Measurements from ENCODE around the gene EHMT1. TPM values are rescaled to one million over a fixed set of nuclear protein-coding genes. Genes with fewer than 3 reads are reported as not detected.

Gene EHMT1
- total RNA-seq, 1 experiment from 2014 or later: 63.9 TPM

DNA sequence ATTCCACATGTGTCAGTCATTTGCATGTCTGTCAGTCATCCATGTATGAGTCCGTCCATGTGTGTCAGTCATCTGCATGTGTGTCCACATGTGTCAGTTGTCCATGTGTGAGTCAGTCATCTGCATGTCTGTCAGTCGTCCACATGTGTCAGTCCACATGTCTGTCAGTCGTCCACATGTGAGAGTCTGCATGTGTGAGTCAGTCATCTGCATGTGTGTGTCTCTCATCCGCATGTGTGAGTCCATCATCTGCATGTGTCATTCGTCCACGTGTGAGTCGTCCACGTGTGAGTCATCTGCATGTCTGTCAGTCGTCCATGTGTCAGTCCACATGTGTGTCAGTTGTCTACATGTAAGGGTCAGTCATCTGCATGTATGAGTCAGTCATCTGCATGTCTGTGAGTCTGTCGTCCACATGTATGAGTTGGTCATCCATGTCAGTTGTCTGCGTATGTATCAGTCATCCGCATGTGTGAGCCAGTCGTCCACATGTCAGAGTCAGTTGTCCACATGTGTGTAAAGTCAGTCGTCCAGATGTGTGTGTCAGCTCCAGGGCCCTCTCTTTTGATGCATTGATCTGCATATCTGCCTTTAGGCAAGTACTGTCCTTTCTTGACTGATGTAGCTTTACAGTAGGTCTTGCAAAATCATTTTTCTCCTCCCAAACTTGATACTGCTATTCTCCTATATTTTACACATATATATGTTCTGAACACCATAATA, 186.3 kb downstream of the EHMT1 start:
- Histone ChIP-seq H3K36me3 (ENCODE audit: control insufficient read depth, insufficient read depth, low read length) (no peaks in the 10 kb centered on the region), H3K27me3 (ENCODE audit: control insufficient read depth, insufficient read depth, low read length) (no peaks in the 10 kb centered on the region), H3K9me3 (ENCODE audit: control insufficient read depth, insufficient read depth, low read depth, low read length) (no peaks in the 10 kb centered on the region), H3K4me3 (ENCODE audit: low read depth in 2 of 2, low read length in 2 of 2) (no peak overlapping the region), H3K27ac (ENCODE audit: low read length) (no peak overlapping the region), H3K4me1 (ENCODE audit: control insufficient read depth, insufficient read depth, low read length) (no peaks in the 10 kb centered on the region)
- DNase-seq (ENCODE audit: low read depth, low spot score) (no peak), ATAC-seq (no peak)
- in situ Hi-C loops (cut with HindIII; ENCODE audit: low pct_unique_long_range_greater_than_20kb, low sequenced_read_pairs): no loop called here
- no peak for TF ChIP-seq SIN3A (IDR thresholded peaks at IDR 0.05; ENCODE audit: borderline replicate concordance, insufficient read depth, low read depth, low read length)
- TF ChIP-seq, protein P1, sequence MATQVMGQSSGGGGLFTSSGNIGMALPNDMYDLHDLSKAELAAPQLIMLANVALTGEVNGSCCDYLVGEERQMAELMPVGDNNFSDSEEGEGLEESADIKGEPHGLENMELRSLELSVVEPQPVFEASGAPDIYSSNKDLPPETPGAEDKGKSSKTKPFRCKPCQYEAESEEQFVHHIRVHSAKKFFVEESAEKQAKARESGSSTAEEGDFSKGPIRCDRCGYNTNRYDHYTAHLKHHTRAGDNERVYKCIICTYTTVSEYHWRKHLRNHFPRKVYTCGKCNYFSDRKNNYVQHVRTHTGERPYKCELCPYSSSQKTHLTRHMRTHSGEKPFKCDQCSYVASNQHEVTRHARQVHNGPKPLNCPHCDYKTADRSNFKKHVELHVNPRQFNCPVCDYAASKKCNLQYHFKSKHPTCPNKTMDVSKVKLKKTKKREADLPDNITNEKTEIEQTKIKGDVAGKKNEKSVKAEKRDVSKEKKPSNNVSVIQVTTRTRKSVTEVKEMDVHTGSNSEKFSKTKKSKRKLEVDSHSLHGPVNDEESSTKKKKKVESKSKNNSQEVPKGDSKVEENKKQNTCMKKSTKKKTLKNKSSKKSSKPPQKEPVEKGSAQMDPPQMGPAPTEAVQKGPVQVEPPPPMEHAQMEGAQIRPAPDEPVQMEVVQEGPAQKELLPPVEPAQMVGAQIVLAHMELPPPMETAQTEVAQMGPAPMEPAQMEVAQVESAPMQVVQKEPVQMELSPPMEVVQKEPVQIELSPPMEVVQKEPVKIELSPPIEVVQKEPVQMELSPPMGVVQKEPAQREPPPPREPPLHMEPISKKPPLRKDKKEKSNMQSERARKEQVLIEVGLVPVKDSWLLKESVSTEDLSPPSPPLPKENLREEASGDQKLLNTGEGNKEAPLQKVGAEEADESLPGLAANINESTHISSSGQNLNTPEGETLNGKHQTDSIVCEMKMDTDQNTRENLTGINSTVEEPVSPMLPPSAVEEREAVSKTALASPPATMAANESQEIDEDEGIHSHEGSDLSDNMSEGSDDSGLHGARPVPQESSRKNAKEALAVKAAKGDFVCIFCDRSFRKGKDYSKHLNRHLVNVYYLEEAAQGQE (IDR thresholded peaks at IDR 0.05; ENCODE audit: insufficient read depth in 1 of 2, low read depth in 2 of 2, low read length in 1 of 2): no peak
- no peak for TF ChIP-seq TCF7L2 (IDR thresholded peaks at IDR 0.05; ENCODE audit: low read depth, low read length)
- TF ChIP-seq, protein P2, sequence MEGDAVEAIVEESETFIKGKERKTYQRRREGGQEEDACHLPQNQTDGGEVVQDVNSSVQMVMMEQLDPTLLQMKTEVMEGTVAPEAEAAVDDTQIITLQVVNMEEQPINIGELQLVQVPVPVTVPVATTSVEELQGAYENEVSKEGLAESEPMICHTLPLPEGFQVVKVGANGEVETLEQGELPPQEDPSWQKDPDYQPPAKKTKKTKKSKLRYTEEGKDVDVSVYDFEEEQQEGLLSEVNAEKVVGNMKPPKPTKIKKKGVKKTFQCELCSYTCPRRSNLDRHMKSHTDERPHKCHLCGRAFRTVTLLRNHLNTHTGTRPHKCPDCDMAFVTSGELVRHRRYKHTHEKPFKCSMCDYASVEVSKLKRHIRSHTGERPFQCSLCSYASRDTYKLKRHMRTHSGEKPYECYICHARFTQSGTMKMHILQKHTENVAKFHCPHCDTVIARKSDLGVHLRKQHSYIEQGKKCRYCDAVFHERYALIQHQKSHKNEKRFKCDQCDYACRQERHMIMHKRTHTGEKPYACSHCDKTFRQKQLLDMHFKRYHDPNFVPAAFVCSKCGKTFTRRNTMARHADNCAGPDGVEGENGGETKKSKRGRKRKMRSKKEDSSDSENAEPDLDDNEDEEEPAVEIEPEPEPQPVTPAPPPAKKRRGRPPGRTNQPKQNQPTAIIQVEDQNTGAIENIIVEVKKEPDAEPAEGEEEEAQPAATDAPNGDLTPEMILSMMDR (IDR thresholded peaks at IDR 0.05): no peak
- no peak for TF ChIP-seq POLR2AphosphoS5 (IDR thresholded peaks at IDR 0.05; ENCODE audit: low read depth, low read length)
- BruUV-seq (replicated peaks): no TSS peak
- POLR2A ChIA-PET: no interaction called here
- CTCF ChIA-PET: no interaction called here
- intact Hi-C loops (cut with micrococcal nuclease; ENCODE audit: unreplicated experiment): no loop called here

DNA sequence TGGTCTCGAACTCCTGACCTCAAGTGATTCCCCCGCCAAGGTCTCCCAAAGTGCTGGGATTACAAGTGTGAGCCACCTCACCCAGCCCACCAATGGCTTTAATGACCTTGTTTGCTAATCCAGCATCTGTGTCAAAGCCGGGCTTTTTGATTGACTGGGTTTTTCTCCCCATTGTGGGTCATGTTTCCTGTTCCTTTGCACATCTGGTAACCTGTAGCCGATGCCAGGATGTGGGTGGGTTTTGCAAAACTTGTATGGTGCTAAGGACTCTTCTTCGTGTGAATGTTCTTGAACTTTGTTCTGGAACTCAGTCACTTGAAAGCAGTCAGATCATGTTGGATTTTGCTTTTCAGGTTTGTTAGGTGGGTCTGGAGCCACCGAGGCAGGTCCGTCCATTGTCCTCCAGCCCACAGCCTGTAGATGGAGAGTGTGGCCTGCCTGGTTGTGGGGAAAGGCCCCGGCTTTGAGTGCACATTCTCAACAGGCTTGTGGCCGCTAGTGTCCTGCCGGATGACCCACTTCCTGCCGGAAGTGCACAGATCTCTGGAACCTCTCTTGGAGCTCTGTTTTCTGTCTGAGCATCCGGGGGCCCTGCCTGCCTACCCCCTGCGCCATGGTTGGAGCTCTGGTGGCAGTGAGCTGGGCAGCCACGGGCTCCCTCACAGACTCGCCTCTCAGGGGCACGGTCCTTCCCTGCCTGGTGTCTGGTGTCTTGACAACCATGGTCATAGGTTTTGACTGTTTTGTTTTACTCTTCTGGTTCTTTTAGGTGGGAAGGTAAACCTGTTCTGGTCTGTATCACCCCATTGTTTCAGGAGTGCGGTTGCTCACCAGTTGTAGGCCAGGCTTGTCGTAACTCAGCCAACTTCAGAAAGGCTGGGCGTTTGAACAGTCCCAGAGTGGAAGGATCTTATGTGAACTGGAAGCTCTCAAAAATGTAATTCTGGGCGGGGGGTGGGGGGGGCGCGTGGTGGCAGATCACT, 189.2 kb downstream of the EHMT1 start:
- ChIA-PET POLR2A (no interaction called here), CTCF (no interaction called here)
- H3K36me3 ChIP-seq (ENCODE audit: control insufficient read depth, insufficient read depth, low read length): no peaks in the 10 kb centered on the region
- H3K4me1 ChIP-seq (ENCODE audit: control insufficient read depth, insufficient read depth, low read length): no peaks in the 10 kb centered on the region
- no TSS peak for BruUV-seq (replicated peaks)
- ATAC-seq (no peak), DNase-seq (ENCODE audit: low read depth, low spot score) (no peak)
- H3K27ac ChIP-seq (ENCODE audit: low read length): no peak overlapping the region
- TF ChIP-seq SIN3A (IDR thresholded peaks at IDR 0.05; ENCODE audit: borderline replicate concordance, insufficient read depth, low read depth, low read length): no peak
- no peak for TF ChIP-seq TCF7L2 (IDR thresholded peaks at IDR 0.05; ENCODE audit: low read depth, low read length)
- TF ChIP-seq, protein P2 (IDR thresholded peaks at IDR 0.05): no peak
- TF ChIP-seq POLR2AphosphoS5 (IDR thresholded peaks at IDR 0.05; ENCODE audit: low read depth, low read length): no peak
- TF ChIP-seq, protein P1 (IDR thresholded peaks at IDR 0.05; ENCODE audit: insufficient read depth in 1 of 2, low read depth in 2 of 2, low read length in 1 of 2): no peak
- no peak overlapping the region for H3K4me3 ChIP-seq (ENCODE audit: low read depth in 2 of 2, low read length in 2 of 2)
- no peaks in the 10 kb centered on the region for H3K9me3 ChIP-seq (ENCODE audit: control insufficient read depth, insufficient read depth, low read depth, low read length)
- in situ Hi-C loops (cut with HindIII; ENCODE audit: low pct_unique_long_range_greater_than_20kb, low sequenced_read_pairs): no loop called here
- intact Hi-C loops (cut with micrococcal nuclease; ENCODE audit: unreplicated experiment): no loop called here
- no peaks in the 10 kb centered on the region for H3K27me3 ChIP-seq (ENCODE audit: control insufficient read depth, insufficient read depth, low read length)

Measured in Panc1 (cell line).